GM12878 (cell line): Measurements from ENCODE around the gene TPO. TPM values are rescaled to one million over a fixed set of nuclear protein-coding genes. Genes with fewer than 3 reads are reported as not detected.

ENCODE experiments used
- ATAC-seq: fragments of 200-7000 bp; cut with Tn5 transposase; 3 replicates; pipeline ENCODE4 v1.9.1; 2020; ENCODE audit warnings: mild to moderate bottlenecking, moderate library complexity
- BruUV-seq: library from RNA; stranded (reverse); fragments of 400-500 nt; replicated peaks from 2 replicates; lab custom pipeline; 2021; lab: Mats Ljungman, UMichigan
- CTCF ChIA-PET: fragments of 300-600 bp; sonication (Branson Sonifier 250); formaldehyde crosslinking; extraction: SDS; loops from one replicate; lab custom pipeline; 2021; ENCODE audit warnings: inconsistent platforms; lab: Yijun Ruan, JAX
- POLR2A ChIA-PET: fragments of 350-600 bp; formaldehyde crosslinking; extraction: SDS; loops from one replicate; lab custom pipeline; 2021; ENCODE audit warnings: inconsistent platforms; lab: Charles Lee
- RAD21 ChIA-PET: fragments of 300-600 bp; sonication (Branson Sonifier 250); formaldehyde crosslinking; loops from one replicate; lab custom pipeline; 2023; ENCODE audit warnings: antibody characterized with exemption; ENCODE audit not compliant: unreplicated experiment; lab: Charles Lee
- SMC1A ChIA-PET: fragments of 300-600 bp; sonication (Branson Sonifier 250); formaldehyde crosslinking; loops from one replicate; lab custom pipeline; 2023; ENCODE audit not compliant: unreplicated experiment, uncharacterized antibody; lab: Charles Lee
- DNase-seq: peaks from one replicate; pipeline ENCODE4 v3.0.0-alpha.2; 2011; ENCODE audit warnings: low read depth, low spot score
- FAIRE-seq: peaks from 3 replicates; lab custom pipeline; 2011; peaks lifted over from hg19 to GRCh38; lab: Jason Lieb, UNC
- H2AFZ ChIP-seq: 2 replicates; pipeline ENCODE4 v1.6.0; 2011; ENCODE audit warnings: low read depth, low read length, control low read depth; ENCODE audit not compliant: control insufficient read depth
- H3K27ac ChIP-seq: 2 replicates; pipeline ENCODE4 v1.5.1; 2011; ENCODE audit warnings: control low read depth; ENCODE audit not compliant: control insufficient read depth, insufficient read depth
- H3K27me3 ChIP-seq, 2 experiments: replicated peaks in 1 of 2; 2 replicates each; pipeline versions ENCODE4 v1.6.0 to v1.6.1; 2011; ENCODE audit warnings: low read length in 1 of 2; ENCODE audit not compliant: control insufficient read depth in 2 of 2, insufficient read depth in 2 of 2
- H3K36me3 ChIP-seq, 2 experiments: 2 replicates each; pipeline ENCODE4 v1.5.1; 2011; ENCODE audit warnings: low read length in 1 of 2; ENCODE audit not compliant: control insufficient read depth in 2 of 2, insufficient read depth in 2 of 2
- H3K4me1 ChIP-seq: 2 replicates; pipeline ENCODE4 v1.6.1; 2011; ENCODE audit warnings: mild to moderate bottlenecking, low read length, moderate library complexity, mixed read lengths; ENCODE audit not compliant: control insufficient read depth, insufficient read depth
- H3K4me2 ChIP-seq: 2 replicates; pipeline ENCODE4 v1.6.0; 2011; ENCODE audit warnings: control low read depth; ENCODE audit not compliant: control insufficient read depth, insufficient read depth
- H3K4me3 ChIP-seq: fragments of 200-600 bp; sonication (generic); 2 replicates; pipeline ENCODE4 v1.5.1; 2016
- H3K79me2 ChIP-seq: 2 replicates; pipeline ENCODE4 v1.6.0; 2011; ENCODE audit warnings: low read length; ENCODE audit not compliant: control insufficient read depth, insufficient read depth
- H3K9ac ChIP-seq: 2 replicates; pipeline ENCODE4 v1.8.0; 2011; ENCODE audit warnings: low read length, control low read depth, mixed read lengths; ENCODE audit not compliant: control insufficient read depth, insufficient read depth
- H3K9me3 ChIP-seq: replicated peaks from 3 replicates; pipeline ENCODE4 v1.5.1; 2011; ENCODE audit warnings: mild to moderate bottlenecking, low read length; ENCODE audit not compliant: control insufficient read depth, insufficient read depth
- H4K20me1 ChIP-seq: 2 replicates; pipeline ENCODE4 v1.6.0; 2011; ENCODE audit not compliant: control insufficient read depth, insufficient read depth
- BCL3 ChIP-seq: IDR thresholded peaks from 2 replicates; pipeline ENCODE4 v1.6.1; 2011; ENCODE audit warnings: borderline replicate concordance, low read depth, mild to moderate bottlenecking, moderate library complexity, low read length; ENCODE audit not compliant: insufficient read depth, poor library complexity, severe bottlenecking
- BRCA1 ChIP-seq: IDR thresholded peaks from 2 replicates; pipeline ENCODE4 v1.6.1; 2011; ENCODE audit warnings: low read depth, low read length, improper control_type of control experiment
- CBX5 ChIP-seq: sonication (generic); IDR thresholded peaks from 2 replicates; pipeline ENCODE4 v1.6.1; 2016; ENCODE audit warnings: low read depth, moderate library complexity, mild to moderate bottlenecking, inconsistent platforms
- E4F1 ChIP-seq: fragments of 450-650 bp; IDR thresholded peaks from 2 replicates; pipeline ENCODE4 v1.6.1; 2018; ENCODE audit warnings: borderline replicate concordance, mild to moderate bottlenecking; ENCODE audit not compliant: partially characterized antibody
- HDGF ChIP-seq: fragments of 450-650 bp; IDR thresholded peaks from 2 replicates; pipeline ENCODE4 v1.6.1; 2016; ENCODE audit warnings: antibody characterized with exemption
- IRF3 ChIP-seq: fragments of 450-650 bp; IDR thresholded peaks from 2 replicates; pipeline ENCODE4 v1.6.1; 2014; ENCODE audit warnings: mild to moderate bottlenecking
- NR2C2 ChIP-seq: IDR thresholded peaks from 2 replicates; pipeline ENCODE4 v1.6.1; 2011; ENCODE audit warnings: borderline replicate concordance, low read depth; ENCODE audit not compliant: control insufficient read depth, insufficient read length
- PML ChIP-seq: IDR thresholded peaks from 2 replicates; pipeline ENCODE4 v1.6.1; 2012; ENCODE audit warnings: low read length, inconsistent platforms
- POLR2AphosphoS5 ChIP-seq: IDR thresholded peaks from 2 replicates; pipeline ENCODE4 v1.6.1; 2011; ENCODE audit warnings: mild to moderate bottlenecking, low read length, inconsistent platforms
- RAD51 ChIP-seq: fragments of 450-650 bp; IDR thresholded peaks from 2 replicates; pipeline ENCODE4 v1.6.1; 2016; ENCODE audit warnings: moderate library complexity, mild to moderate bottlenecking, inconsistent platforms
- SIX5 ChIP-seq: IDR thresholded peaks from 2 replicates; pipeline ENCODE4 v1.6.1; 2011; ENCODE audit warnings: mild to moderate bottlenecking, low read depth, low read length, moderate library complexity; ENCODE audit not compliant: severe bottlenecking
- SREBF1 ChIP-seq: IDR thresholded peaks from 2 replicates; pipeline ENCODE4 v1.6.1; 2012; ENCODE audit warnings: mild to moderate bottlenecking, low read length
- TBL1XR1 ChIP-seq: IDR thresholded peaks from 2 replicates; pipeline ENCODE4 v1.6.1; 2012; ENCODE audit warnings: low read depth, low read length, improper control_type of control experiment
- TCF3 ChIP-seq: IDR thresholded peaks from 2 replicates; pipeline ENCODE4 v1.6.1; 2012; ENCODE audit warnings: low read depth, mild to moderate bottlenecking, low read length, borderline replicate concordance; ENCODE audit not compliant: insufficient read depth
- ZNF592 ChIP-seq: fragments of 450-650 bp; IDR thresholded peaks from 2 replicates; pipeline ENCODE4 v1.6.1; 2017; ENCODE audit warnings: mild to moderate bottlenecking, moderate library complexity
- ZSCAN29 ChIP-seq: fragments of 450-650 bp; IDR thresholded peaks from 2 replicates; pipeline ENCODE4 v1.6.1; 2017; ENCODE audit warnings: mild to moderate bottlenecking, moderate library complexity
- WGBS: methylation state at CpG from one replicate; pipeline ENCODE4 v1.1.6; 2016; ENCODE audit warnings: low lambda C conversion rate; ENCODE audit not compliant: insufficient replicate concordance, insufficient coverage; ENCODE audit errors: missing lambda C conversion rate; 5-methylcytosine and 5-hydroxymethylcytosine counted together
- in situ Hi-C: fragments of 300-500 bp; cut with MboI; formaldehyde crosslinking; loops from 9 replicates; pipeline ENCODE4 v1.14.3; 2018; ENCODE audit warnings: mixed read lengths
- intact Hi-C: fragments of 100-400 bp; cut with micrococcal nuclease; formaldehyde crosslinking; loops from one replicate; pipeline ENCODE4 v1.14.2; 2022; ENCODE audit not compliant: unreplicated experiment
- polyA plus RNA-seq, 11 experiments: library from polyadenylated mRNA; depleted of rRNA in 4 of 11; unstranded in 6 of 11; stranded (reverse) in 5 of 11; fragments of >200 nt; fragmentation: Nextera tagmentation in 4 of 11; fragmentation: Illumina TruSeq in 1 of 11; extraction: Ambion mirVana in 4 of 11; extraction: Trizol in 1 of 11; gene quantifications; 1 replicate in 1 of 11; 2 replicates in 10 of 11; pipeline versions ENCODE4 v1.2.1 to v1.2.3, GENCODE V29; 2011 to 2016; ENCODE audit warnings: inconsistent platforms in 2 of 11, missing spikeins in 2 of 11, low read depth in 1 of 11
- total RNA-seq, 4 experiments: library from RNA; depleted of rRNA in 3 of 4; stranded (reverse); fragments of >200 nt in 3 of 4; fragmentation: Illumina TruSeq in 1 of 4; extraction: Trizol in 1 of 4; gene quantifications; 2 replicates each; pipeline versions ENCODE4 v1.2.1 to v1.2.3, GENCODE V29; 2013 to 2021

The TPO gene
- total and polyA plus RNA-seq, 10 of the 15 experiments (the other 5 are each of a cell fraction or from before 2014, with no cell fraction given), result 0.07 to 0.11 TPM; not detected in 8

- no peak overlapping the region for H3K9ac ChIP-seq
- 2% methylated on average over 9 of the region's 9 CpGs for WGBS
- no peaks in the 10 kb centered on the region for H3K36me3 ChIP-seq
- no peaks in the 10 kb centered on the region for H3K9me3 ChIP-seq
- H3K4me1 ChIP-seq, result no peaks in the 10 kb centered on the region
- no peaks in the 10 kb centered on the region for H4K20me1 ChIP-seq
- no peak for DNase-seq
- H2AFZ ChIP-seq, result no peak overlapping the region
- no peak overlapping the region for H3K4me3 ChIP-seq
- ChIA-PET CTCF (interaction anchor here (1.1 to 1.6 kb wide), 2 partner anchors 13 to 839 kb away, joined by 3 to 4 read pairs; no protein-coding TSS in a partner anchor), SMC1A (no interaction called here), RAD21 (no interaction called here), POLR2A (no interaction called here)
- ATAC-seq, result no peak
- no peak overlapping the region for H3K4me2 ChIP-seq
- intact Hi-C loops (no loop called here), in situ Hi-C loops (loop anchor here (5.0 kb wide), 1 partner anchor 836 kb away; no protein-coding TSS in a partner anchor)
- no peak overlapping the region for H3K27ac ChIP-seq
- FAIRE-seq, result no peak
- no peaks in the 10 kb centered on the region for H3K79me2 ChIP-seq
- no peaks in the 10 kb centered on the region for H3K27me3 ChIP-seq
- BruUV-seq, result no TSS peak
- TF ChIP-seq SIX5, result no peak
- TF ChIP-seq CBX5, result no peak
- TF ChIP-seq IRF3, result no peak
- no peak for TF ChIP-seq TBL1XR1
- TF ChIP-seq NR2C2, result no peak
- TF ChIP-seq ZSCAN29, result no peak
- TF ChIP-seq BCL3, result no peak
- no peak for TF ChIP-seq POLR2AphosphoS5
- TF ChIP-seq SREBF1, result no peak
- TF ChIP-seq ZNF592, result no peak
- TF ChIP-seq HDGF, result no peak
- TF ChIP-seq TCF3, result no peak
- no peak for TF ChIP-seq E4F1
- TF ChIP-seq PML, result no peak
- TF ChIP-seq RAD51, result no peak
- no peak for TF ChIP-seq BRCA1
- TF ChIP-seq, all 136 proteins: peak for 0
These were observed 140.5 kb downstream of the TPO start for GRCh38 chr2:1553671-1554295.
